HG03342 (cell line): ENCODE measurements around the gene SPNS1.

Experiments
- ATAC-seq: cut with Tn5 transposase; IDR thresholded peaks from one replicate; pipeline ENCODE4 v1.9.1; 2021; ENCODE audit warnings: mild to moderate bottlenecking, moderate library complexity; ENCODE audit not compliant: unreplicated experiment

The SPNS1 gene

GRCh38 chr16:29025218-29025617 is 50.6 kb downstream of the SPNS1 start:
- ATAC-seq: no peak

- ATAC-seq: no peak
Measured at GRCh38 chr16:29025735-29026134, 51.2 kb downstream of the SPNS1 start.

- no peak for ATAC-seq
Measured at GRCh38 chr16:29028457-29029167, 54.0 kb downstream of the SPNS1 start.

GRCh38 chr16:29029168-29029994 is 54.8 kb downstream of the SPNS1 start:
- ATAC-seq: no peak

GRCh38 chr16:29030086-29030840 is 55.7 kb downstream of the SPNS1 start:
- ATAC-seq: no peak
